ENCODE data around the gene MYLIP.

DNA sequence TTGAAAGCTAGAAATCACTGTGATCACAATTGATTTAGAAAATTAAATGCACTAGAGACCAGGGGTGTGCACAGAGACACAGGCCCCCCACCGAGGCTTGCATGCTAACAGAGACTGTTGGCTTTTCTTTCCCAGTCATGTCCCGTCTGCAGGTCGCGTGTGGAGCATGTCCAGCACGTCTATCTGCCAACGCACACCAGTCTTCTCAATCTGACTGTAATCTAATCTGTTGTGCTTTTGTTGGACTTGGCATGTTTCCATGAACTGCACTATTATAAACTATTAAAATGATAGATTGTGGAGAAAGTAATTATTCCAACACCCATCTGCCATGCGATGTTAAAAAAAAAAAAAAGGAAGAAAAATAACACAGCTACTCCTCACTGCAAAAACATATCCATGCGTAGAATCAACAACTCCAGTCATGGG is 17.7 kb downstream of the MYLIP start:
- TF ChIP-seq, protein P1, sequence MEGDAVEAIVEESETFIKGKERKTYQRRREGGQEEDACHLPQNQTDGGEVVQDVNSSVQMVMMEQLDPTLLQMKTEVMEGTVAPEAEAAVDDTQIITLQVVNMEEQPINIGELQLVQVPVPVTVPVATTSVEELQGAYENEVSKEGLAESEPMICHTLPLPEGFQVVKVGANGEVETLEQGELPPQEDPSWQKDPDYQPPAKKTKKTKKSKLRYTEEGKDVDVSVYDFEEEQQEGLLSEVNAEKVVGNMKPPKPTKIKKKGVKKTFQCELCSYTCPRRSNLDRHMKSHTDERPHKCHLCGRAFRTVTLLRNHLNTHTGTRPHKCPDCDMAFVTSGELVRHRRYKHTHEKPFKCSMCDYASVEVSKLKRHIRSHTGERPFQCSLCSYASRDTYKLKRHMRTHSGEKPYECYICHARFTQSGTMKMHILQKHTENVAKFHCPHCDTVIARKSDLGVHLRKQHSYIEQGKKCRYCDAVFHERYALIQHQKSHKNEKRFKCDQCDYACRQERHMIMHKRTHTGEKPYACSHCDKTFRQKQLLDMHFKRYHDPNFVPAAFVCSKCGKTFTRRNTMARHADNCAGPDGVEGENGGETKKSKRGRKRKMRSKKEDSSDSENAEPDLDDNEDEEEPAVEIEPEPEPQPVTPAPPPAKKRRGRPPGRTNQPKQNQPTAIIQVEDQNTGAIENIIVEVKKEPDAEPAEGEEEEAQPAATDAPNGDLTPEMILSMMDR (IDR thresholded peaks at IDR 0.05) = no peak
- TF ChIP-seq POLR2AphosphoS5 (IDR thresholded peaks at IDR 0.05) (peak; percentile 20), EP300 (IDR thresholded peaks at IDR 0.05) (no peak)

All from gastroesophageal sphincter (tissue), 3 donors.